ENCODE measurements around the gene EXT2. TPM values are rescaled to one million over a fixed set of nuclear protein-coding genes. Genes with fewer than 3 reads are reported as not detected.

EXT2 gene
- total and polyA plus RNA-seq, 4 donors = 18.0 to 95.3 (median 45.9) TPM

DNA sequence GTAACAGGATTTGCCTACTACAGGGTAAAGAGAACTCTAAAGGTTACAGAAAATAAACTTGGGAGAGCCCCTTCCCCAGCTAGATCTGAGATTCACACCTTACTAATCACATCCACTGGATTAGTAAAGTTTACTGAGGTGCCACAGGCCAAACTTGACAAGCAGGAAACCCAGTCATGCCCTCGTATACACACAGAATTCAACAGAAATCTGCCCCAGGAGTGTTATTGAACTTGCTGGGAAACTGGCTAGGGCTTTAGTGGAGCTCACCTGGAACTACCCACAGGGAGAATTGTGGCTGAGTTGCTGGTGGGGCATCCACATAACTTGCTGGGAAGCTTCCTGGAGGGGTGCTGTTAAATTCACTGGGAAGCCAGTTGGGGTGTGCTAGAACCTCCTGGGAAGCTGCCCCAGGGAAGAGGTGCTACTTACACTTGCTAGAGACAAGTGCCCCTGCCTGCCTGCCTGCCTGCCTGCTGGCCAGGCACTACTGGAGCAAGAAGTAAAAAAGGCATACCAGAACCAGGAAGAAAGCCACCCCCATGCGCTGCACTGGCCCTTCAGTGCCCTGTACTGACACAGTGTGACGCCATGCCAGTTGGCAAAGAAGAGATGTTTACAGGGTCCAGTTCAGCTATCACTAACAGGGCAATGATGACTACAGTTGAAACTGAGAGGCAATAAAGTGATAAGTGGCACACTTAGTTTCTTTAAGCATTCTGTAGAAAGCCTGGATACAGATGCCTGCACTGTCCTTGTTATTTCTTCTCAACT lies 108.0 kb downstream of the EXT2 start:
- peaks cover 0 to 9% (median 0%) of the 10 kb centered on the region in 5 donors for H3K4me1 ChIP-seq (ENCODE audit: control insufficient read depth in 5 of 5, insufficient read depth in 5 of 5, low read length in 5 of 5)
- no peak for DNase-seq
- H3K27ac ChIP-seq (ENCODE audit: low read depth in 1 of 2, low read length in 1 of 2) = no peak overlapping the region
- no peaks in the 10 kb centered on the region for H3K27me3 ChIP-seq (ENCODE audit: control insufficient read depth in 3 of 3, insufficient read depth in 3 of 3, low read length in 2 of 3)
- 91 to 96% methylated on average over 3 of the region's 3 CpGs for WGBS, 2 donors
- H3K9ac ChIP-seq (ENCODE audit: insufficient read depth in 1 of 2, low read length in 2 of 2) = no peak overlapping the region
- H3K4me3 ChIP-seq = no peak overlapping the region
- peaks cover 0 to 19% (median 4%) of the 10 kb centered on the region in 4 donors for H3K36me3 ChIP-seq (ENCODE audit: control insufficient read depth in 4 of 4, insufficient read depth in 4 of 4, low read length in 4 of 4)
- H3K9me3 ChIP-seq (ENCODE audit: control insufficient read depth in 4 of 4, insufficient read depth in 3 of 4, low read length in 3 of 4) = no peaks in the 10 kb centered on the region
- TF ChIP-seq, protein P1, sequence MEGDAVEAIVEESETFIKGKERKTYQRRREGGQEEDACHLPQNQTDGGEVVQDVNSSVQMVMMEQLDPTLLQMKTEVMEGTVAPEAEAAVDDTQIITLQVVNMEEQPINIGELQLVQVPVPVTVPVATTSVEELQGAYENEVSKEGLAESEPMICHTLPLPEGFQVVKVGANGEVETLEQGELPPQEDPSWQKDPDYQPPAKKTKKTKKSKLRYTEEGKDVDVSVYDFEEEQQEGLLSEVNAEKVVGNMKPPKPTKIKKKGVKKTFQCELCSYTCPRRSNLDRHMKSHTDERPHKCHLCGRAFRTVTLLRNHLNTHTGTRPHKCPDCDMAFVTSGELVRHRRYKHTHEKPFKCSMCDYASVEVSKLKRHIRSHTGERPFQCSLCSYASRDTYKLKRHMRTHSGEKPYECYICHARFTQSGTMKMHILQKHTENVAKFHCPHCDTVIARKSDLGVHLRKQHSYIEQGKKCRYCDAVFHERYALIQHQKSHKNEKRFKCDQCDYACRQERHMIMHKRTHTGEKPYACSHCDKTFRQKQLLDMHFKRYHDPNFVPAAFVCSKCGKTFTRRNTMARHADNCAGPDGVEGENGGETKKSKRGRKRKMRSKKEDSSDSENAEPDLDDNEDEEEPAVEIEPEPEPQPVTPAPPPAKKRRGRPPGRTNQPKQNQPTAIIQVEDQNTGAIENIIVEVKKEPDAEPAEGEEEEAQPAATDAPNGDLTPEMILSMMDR (IDR thresholded peaks at IDR 0.05; ENCODE audit: control extremely low read depth, extremely low read depth) = no peak
- no peak for ATAC-seq (ENCODE audit: insufficient read depth, low FRiP score)

DNA sequence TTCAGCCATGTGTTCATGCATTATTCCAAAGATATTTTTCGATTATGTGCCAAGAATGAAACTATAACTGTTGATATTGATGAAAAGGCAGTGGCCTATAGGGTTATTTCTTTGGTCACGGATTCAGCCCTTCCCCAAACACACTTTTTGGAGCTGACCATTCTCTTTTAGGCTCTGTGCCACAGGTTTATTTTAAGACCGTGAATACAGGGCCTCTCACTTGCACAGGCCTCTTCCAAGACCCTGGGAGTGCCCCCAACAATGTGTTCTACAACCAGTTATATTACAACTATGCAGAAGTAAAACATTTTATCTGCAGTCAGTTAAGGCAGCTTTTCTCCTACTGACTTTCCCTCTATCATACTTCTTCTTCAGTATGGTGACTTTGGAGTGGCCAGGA lies 109.9 kb downstream of the EXT2 start:
- no peak overlapping the region for H3K4me3 ChIP-seq
- H3K4me1 ChIP-seq (ENCODE audit: control insufficient read depth in 5 of 5, insufficient read depth in 5 of 5, low read length in 5 of 5) = peaks cover 0 to 9% (median 0%) of the 10 kb centered on the region in 5 donors
- 85 to 90% methylated on average over 3 of the region's 3 CpGs for WGBS, 2 donors
- TF ChIP-seq, protein P1 (IDR thresholded peaks at IDR 0.05; ENCODE audit: control extremely low read depth, extremely low read depth) = no peak
- H3K9ac ChIP-seq (ENCODE audit: insufficient read depth in 1 of 2, low read length in 2 of 2) = no peak overlapping the region
- H3K9me3 ChIP-seq (ENCODE audit: control insufficient read depth in 4 of 4, insufficient read depth in 3 of 4, low read length in 3 of 4) = no peaks in the 10 kb centered on the region
- ATAC-seq (ENCODE audit: insufficient read depth, low FRiP score) = no peak
- H3K27ac ChIP-seq (ENCODE audit: low read depth in 1 of 2, low read length in 1 of 2) = no peak overlapping the region
- peaks cover 0 to 10% (median 4%) of the 10 kb centered on the region in 4 donors for H3K36me3 ChIP-seq (ENCODE audit: control insufficient read depth in 4 of 4, insufficient read depth in 4 of 4, low read length in 4 of 4)
- H3K27me3 ChIP-seq (ENCODE audit: control insufficient read depth in 3 of 3, insufficient read depth in 3 of 3, low read length in 2 of 3) = no peaks in the 10 kb centered on the region
- no peak for DNase-seq

GRCh38 chr11:44205836-44206235 lies 110.4 kb downstream of the EXT2 start:
- peaks cover 0 to 9% (median 0%) of the 10 kb centered on the region in 5 donors for H3K4me1 ChIP-seq (ENCODE audit: control insufficient read depth in 5 of 5, insufficient read depth in 5 of 5, low read length in 5 of 5)
- 94 to 95% methylated on average over 2 of the region's 2 CpGs for WGBS, 2 donors
- no peak overlapping the region for H3K27ac ChIP-seq (ENCODE audit: low read depth in 1 of 2, low read length in 1 of 2)
- no peak overlapping the region for H3K4me3 ChIP-seq
- ATAC-seq (ENCODE audit: insufficient read depth, low FRiP score) = no peak
- H3K9me3 ChIP-seq (ENCODE audit: control insufficient read depth in 4 of 4, insufficient read depth in 3 of 4, low read length in 3 of 4) = no peaks in the 10 kb centered on the region
- H3K9ac ChIP-seq (ENCODE audit: insufficient read depth in 1 of 2, low read length in 2 of 2) = no peak overlapping the region
- no peak for DNase-seq
- peaks cover 0 to 10% (median 4%) of the 10 kb centered on the region in 4 donors for H3K36me3 ChIP-seq (ENCODE audit: control insufficient read depth in 4 of 4, insufficient read depth in 4 of 4, low read length in 4 of 4)
- TF ChIP-seq, protein P1 (IDR thresholded peaks at IDR 0.05; ENCODE audit: control extremely low read depth, extremely low read depth) = no peak
- no peaks in the 10 kb centered on the region for H3K27me3 ChIP-seq (ENCODE audit: control insufficient read depth in 3 of 3, insufficient read depth in 3 of 3, low read length in 2 of 3)
